Loucy (cell line): ENCODE results near the gene PKNOX2.

Source experiments
- H2AFZ ChIP-seq: fragments of 200-600 bp; sonication (generic); 2 replicates; pipeline ENCODE4 v1.6.0; 2016; ENCODE audit warnings: antibody characterized with exemption, mild to moderate bottlenecking, low read length, moderate library complexity
- H3F3A ChIP-seq: fragments of 200-600 bp; 2 replicates; pipeline ENCODE4 v1.6.0; 2016; ENCODE audit warnings: antibody characterized with exemption, low read depth, mild to moderate bottlenecking
- H3K27me3 ChIP-seq: fragments of 200-600 bp; sonication (generic); 2 replicates; pipeline ENCODE4 v1.6.1; 2014; ENCODE audit warnings: low read length, mild to moderate bottlenecking; ENCODE audit not compliant: insufficient read depth, poor library complexity, severe bottlenecking
- H3K36me3 ChIP-seq: fragments of 200-600 bp; sonication (generic); 2 replicates; pipeline ENCODE4 v1.6.1; 2016; ENCODE audit warnings: low read length; ENCODE audit not compliant: insufficient read depth
- H3K4me1 ChIP-seq: fragments of 200-600 bp; sonication (generic); 2 replicates; pipeline ENCODE4 v1.5.1; 2014; ENCODE audit warnings: low read length, mild to moderate bottlenecking; ENCODE audit not compliant: insufficient read depth, poor library complexity, severe bottlenecking
- H3K4me2 ChIP-seq: fragments of 200-600 bp; sonication (generic); 2 replicates; pipeline ENCODE4 v1.6.0; 2014; ENCODE audit warnings: antibody characterized with exemption, low read length, low read depth, mild to moderate bottlenecking; ENCODE audit not compliant: poor library complexity, severe bottlenecking
- H3K4me3 ChIP-seq: fragments of 200-600 bp; sonication (generic); 2 replicates; pipeline ENCODE4 v1.5.1; 2014; ENCODE audit warnings: low read length, mild to moderate bottlenecking, mixed read lengths; ENCODE audit not compliant: poor library complexity, severe bottlenecking
- H3K79me2 ChIP-seq: fragments of 200-600 bp; sonication (generic); 2 replicates; pipeline ENCODE4 v1.6.1; 2014; ENCODE audit warnings: low read length; ENCODE audit not compliant: insufficient read depth
- H3K9ac ChIP-seq: fragments of 200-600 bp; sonication (generic); 2 replicates; pipeline ENCODE4 v1.6.0; 2014; ENCODE audit warnings: mild to moderate bottlenecking, low read depth, low read length, moderate library complexity; ENCODE audit not compliant: poor library complexity, severe bottlenecking
- H3K9me2 ChIP-seq: fragments of 200-600 bp; sonication (generic); replicated peaks from 2 replicates; pipeline ENCODE4 v1.6.1; 2016; ENCODE audit warnings: low read depth, low read length, mixed read lengths
- H3K9me3 ChIP-seq: fragments of 200-600 bp; sonication (generic); 2 replicates; pipeline ENCODE4 v1.6.1; 2014; ENCODE audit warnings: mild to moderate bottlenecking, antibody characterized with exemption, low read length, low read depth; ENCODE audit not compliant: insufficient read depth
- H4K20me1 ChIP-seq: fragments of 200-600 bp; sonication (generic); 2 replicates; pipeline ENCODE4 v1.6.0; 2014; ENCODE audit warnings: antibody characterized with exemption, low read length, mild to moderate bottlenecking; ENCODE audit not compliant: insufficient read depth, poor library complexity, severe bottlenecking
- EZH2phosphoT487 ChIP-seq: fragments of 200-600 bp; IDR thresholded peaks from 2 replicates; pipeline ENCODE4 v1.6.1; 2018; ENCODE audit warnings: antibody characterized with exemption, mild to moderate bottlenecking, moderate library complexity, borderline replicate concordance
- TF ChIP-seq, protein P1 (sequence below): fragments of 200-600 bp; sonication (generic); conservative IDR thresholded peaks from 2 replicates; pipeline ENCODE4 v1.5.1; 2014; ENCODE audit warnings: mild to moderate bottlenecking, antibody characterized with exemption, low read length

PKNOX2 gene

DNA sequence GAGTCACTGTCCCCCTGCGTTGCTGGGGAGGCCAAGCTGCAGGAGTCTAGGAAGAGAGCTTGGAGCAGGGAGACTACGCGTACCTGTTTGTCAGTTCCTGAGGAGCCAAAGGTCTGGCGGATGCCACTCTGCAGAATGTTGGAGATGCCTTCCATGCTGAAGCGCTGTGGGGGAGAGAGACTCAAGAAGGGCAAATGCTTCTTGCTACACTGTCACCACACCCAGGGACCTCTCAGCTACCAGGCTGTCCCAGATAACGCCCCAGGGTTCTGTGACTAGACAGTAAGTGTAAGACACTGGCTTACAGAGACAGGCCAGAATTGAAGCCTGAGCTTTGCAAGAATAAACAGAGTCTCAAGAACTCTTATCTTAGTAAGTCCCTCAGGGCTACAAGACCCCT, 289.5 kb downstream of the PKNOX2 start:
- Histone ChIP-seq H3K79me2 (no peaks in the 10 kb centered on the region), H3K36me3 (no peaks in the 10 kb centered on the region), H3K4me3 (no peak overlapping the region), H3K4me2 (no peak overlapping the region), H2AFZ (no peak overlapping the region), H3F3A (no peaks in the 10 kb centered on the region), H3K9me3 (no peaks in the 10 kb centered on the region), H3K27me3 (no peaks in the 10 kb centered on the region), H3K9me2 (no peaks in the 10 kb centered on the region), H3K4me1 (no peaks in the 10 kb centered on the region), H3K9ac (no peak overlapping the region), H4K20me1 (no peaks in the 10 kb centered on the region)
- TF ChIP-seq, protein P1, sequence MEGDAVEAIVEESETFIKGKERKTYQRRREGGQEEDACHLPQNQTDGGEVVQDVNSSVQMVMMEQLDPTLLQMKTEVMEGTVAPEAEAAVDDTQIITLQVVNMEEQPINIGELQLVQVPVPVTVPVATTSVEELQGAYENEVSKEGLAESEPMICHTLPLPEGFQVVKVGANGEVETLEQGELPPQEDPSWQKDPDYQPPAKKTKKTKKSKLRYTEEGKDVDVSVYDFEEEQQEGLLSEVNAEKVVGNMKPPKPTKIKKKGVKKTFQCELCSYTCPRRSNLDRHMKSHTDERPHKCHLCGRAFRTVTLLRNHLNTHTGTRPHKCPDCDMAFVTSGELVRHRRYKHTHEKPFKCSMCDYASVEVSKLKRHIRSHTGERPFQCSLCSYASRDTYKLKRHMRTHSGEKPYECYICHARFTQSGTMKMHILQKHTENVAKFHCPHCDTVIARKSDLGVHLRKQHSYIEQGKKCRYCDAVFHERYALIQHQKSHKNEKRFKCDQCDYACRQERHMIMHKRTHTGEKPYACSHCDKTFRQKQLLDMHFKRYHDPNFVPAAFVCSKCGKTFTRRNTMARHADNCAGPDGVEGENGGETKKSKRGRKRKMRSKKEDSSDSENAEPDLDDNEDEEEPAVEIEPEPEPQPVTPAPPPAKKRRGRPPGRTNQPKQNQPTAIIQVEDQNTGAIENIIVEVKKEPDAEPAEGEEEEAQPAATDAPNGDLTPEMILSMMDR: no peak
- TF ChIP-seq EZH2phosphoT487: no peak

DNA sequence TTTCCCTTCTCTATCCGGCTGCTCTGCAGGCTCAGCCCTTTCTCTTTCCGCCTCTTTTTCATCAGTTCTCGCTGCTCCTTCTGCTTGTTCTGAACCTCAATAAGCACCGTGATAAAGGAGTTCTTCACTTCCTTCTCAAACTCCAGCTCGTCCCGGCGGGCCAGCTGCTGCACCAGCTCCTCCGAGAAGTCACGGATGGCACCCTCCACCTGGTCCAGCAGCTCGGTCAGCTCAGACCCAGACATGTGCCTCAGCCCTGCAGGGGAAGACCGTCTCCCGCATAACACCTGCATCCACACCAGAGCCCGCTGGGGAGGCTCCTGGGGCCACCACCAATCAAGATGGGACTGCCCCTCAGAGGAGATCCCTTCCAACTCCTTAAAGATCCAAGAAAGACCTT, 291.3 kb downstream of the PKNOX2 start:
- Histone ChIP-seq H2AFZ (no peak overlapping the region), H3K36me3 (no peaks in the 10 kb centered on the region), H3K4me1 (no peaks in the 10 kb centered on the region), H3K4me3 (no peak overlapping the region), H3K27me3 (no peaks in the 10 kb centered on the region), H3K9me2 (no peaks in the 10 kb centered on the region), H3F3A (no peaks in the 10 kb centered on the region), H3K4me2 (no peak overlapping the region), H4K20me1 (no peaks in the 10 kb centered on the region), H3K9me3 (no peaks in the 10 kb centered on the region), H3K79me2 (no peaks in the 10 kb centered on the region), H3K9ac (no peak overlapping the region)
- no peak for TF ChIP-seq EZH2phosphoT487
- TF ChIP-seq, protein P1: no peak

DNA sequence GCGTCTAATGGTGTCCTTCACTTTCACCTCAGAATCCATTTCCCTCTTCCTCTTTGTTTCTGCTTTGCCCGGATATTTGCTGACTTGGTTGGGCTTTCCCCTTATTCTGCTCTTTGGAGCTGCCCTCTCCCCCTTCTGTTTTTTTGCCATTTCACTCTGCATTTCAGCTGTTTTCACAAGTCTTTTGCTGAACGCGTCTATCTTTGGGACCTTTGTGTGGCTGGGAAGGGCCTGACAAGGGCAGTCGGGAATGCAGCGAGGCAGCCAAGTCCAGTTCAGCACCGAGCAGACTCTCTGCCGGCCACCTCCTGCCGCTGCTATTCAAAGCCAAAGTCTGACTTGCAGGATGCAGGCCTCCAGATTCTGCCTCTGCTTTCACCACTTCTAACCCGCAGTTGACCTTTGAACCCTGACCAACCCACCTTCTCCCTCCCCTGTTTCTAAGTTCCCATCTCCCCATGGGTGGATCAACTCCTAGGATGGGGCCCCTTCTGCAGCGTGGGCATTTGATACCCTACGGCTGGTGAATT, 293.3 kb downstream of the PKNOX2 start:
- Histone ChIP-seq H3K36me3 (no peaks in the 10 kb centered on the region), H3K9me2 (no peaks in the 10 kb centered on the region), H3K9me3 (no peaks in the 10 kb centered on the region), H3F3A (no peaks in the 10 kb centered on the region), H3K4me3 (no peak overlapping the region), H3K79me2 (no peaks in the 10 kb centered on the region), H4K20me1 (no peaks in the 10 kb centered on the region), H3K4me1 (no peaks in the 10 kb centered on the region), H3K27me3 (no peaks in the 10 kb centered on the region), H3K4me2 (no peak overlapping the region), H3K9ac (no peak overlapping the region), H2AFZ (no peak overlapping the region)
- no peak for TF ChIP-seq EZH2phosphoT487
- TF ChIP-seq, protein P1: no peak
